Measurements from ENCODE around the gene TSPO2. TPM values are rescaled to one million over a fixed set of nuclear protein-coding genes. Genes with fewer than 3 reads are reported as not detected.

Gene TSPO2
- total and polyA plus RNA-seq, 3 donors from 2014 or later = not detected

DNA sequence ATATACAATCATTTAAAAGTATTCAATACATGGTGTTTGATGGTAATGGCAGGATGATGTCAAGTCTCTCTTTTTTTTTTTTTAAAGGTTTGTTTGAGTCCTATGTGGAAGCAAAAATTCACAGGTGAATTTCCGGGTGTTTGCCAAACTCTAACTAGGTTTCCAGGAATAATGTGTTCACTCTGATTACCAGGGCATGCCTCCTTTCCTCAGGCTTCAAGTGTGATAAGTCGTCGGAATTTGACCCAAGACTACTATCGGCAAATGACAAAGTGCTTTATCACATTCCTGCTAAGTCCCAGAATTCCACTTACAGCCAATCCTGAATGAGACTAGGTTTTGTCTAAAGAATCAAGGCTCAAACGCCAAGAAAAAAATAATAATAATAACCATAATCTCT, 22.6 kb downstream of the TSPO2 start:
- no peak for DNase-seq
- Histone ChIP-seq H3K36me3 (ENCODE audit: low read depth, missing control alignments) (no peaks in the 10 kb centered on the region), H3K9me3 (no peaks in the 10 kb centered on the region), H3K4me1 (peaks cover 7% of the 10 kb centered on the region), H3K4me3 (no peak overlapping the region), H3K27me3 (no peaks in the 10 kb centered on the region), H3K27ac (no peak overlapping the region)
- TF ChIP-seq, protein P1, sequence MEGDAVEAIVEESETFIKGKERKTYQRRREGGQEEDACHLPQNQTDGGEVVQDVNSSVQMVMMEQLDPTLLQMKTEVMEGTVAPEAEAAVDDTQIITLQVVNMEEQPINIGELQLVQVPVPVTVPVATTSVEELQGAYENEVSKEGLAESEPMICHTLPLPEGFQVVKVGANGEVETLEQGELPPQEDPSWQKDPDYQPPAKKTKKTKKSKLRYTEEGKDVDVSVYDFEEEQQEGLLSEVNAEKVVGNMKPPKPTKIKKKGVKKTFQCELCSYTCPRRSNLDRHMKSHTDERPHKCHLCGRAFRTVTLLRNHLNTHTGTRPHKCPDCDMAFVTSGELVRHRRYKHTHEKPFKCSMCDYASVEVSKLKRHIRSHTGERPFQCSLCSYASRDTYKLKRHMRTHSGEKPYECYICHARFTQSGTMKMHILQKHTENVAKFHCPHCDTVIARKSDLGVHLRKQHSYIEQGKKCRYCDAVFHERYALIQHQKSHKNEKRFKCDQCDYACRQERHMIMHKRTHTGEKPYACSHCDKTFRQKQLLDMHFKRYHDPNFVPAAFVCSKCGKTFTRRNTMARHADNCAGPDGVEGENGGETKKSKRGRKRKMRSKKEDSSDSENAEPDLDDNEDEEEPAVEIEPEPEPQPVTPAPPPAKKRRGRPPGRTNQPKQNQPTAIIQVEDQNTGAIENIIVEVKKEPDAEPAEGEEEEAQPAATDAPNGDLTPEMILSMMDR (IDR thresholded peaks at IDR 0.05) = no peak
- no peak for TF ChIP-seq POLR2A (IDR thresholded peaks at IDR 0.05)
- intact Hi-C loops (cut with DNase I; ENCODE audit: low total_unique reads) = no loop called here
- 68 to 78% methylated on average over 5 of the region's 5 CpGs for WGBS, 2 donors

DNA sequence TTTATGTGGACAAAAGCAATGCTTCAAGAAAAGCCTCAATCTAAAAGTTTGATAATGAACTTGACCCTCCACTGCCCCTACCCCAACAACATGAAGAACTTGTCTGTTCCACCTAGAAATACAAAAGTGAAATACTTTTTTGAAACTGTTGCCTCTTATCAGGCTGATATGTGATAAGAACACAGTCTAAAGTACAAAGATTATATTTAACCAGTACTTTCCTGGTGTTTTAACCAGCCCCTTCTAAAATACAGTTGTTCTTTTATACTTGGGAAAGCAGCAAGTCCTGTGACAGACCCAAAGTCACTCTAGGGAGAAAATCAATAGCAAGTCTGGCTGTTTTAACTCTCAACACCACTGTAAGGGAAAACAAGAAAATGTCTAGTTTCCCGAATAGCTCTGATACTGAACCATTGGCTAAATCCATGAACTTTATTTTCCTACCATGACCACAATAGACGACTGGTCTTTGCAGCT, 23.3 kb downstream of the TSPO2 start:
- WGBS, 2 donors = 74 to 93% methylated on average over 2 of the region's 2 CpGs
- no peaks in the 10 kb centered on the region for H3K36me3 ChIP-seq (ENCODE audit: low read depth, missing control alignments)

DNA sequence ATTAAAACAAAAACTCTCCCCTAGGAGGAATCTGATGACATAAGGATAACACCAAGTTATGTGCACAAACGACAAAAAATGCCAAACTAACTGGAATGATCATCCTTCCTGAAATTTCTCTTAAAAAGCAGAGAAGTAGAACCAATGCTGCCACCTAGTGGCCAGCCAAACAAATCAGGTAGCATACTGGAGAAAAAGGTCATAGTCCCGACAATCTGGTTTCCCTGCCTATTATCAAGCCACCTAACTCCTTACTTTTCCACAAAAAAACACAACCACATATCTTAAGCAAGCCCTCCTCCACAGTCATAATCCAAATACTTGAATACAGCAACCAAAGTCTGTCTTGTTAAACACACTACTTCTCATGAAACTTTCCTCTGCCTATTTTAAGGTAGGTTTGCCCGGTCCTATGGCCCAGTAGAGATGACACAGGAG, 24.6 kb downstream of the TSPO2 start:
- peaks cover 14% of the 10 kb centered on the region for H3K4me1 ChIP-seq
- peak; percentile 86 for DNase-seq
- 43 to 46% methylated on average over 3 of the region's 3 CpGs for WGBS, 2 donors
- no peaks in the 10 kb centered on the region for H3K36me3 ChIP-seq (ENCODE audit: low read depth, missing control alignments)
- no peaks in the 10 kb centered on the region for H3K9me3 ChIP-seq
- TF ChIP-seq, protein P1 (IDR thresholded peaks at IDR 0.05) = peak; percentile 75 to 93 (median 79)
- TF ChIP-seq POLR2A (IDR thresholded peaks at IDR 0.05) = no peak
- no peaks in the 10 kb centered on the region for H3K27me3 ChIP-seq
- intact Hi-C loops (cut with DNase I; ENCODE audit: low total_unique reads) = no loop called here
- no peak overlapping the region for H3K27ac ChIP-seq
- no peak overlapping the region for H3K4me3 ChIP-seq

More for the DNA sequence above, 23.3 kb downstream of the TSPO2 start:
- TF ChIP-seq, protein P1 (IDR thresholded peaks at IDR 0.05) = no peak
- TF ChIP-seq POLR2A (IDR thresholded peaks at IDR 0.05) = no peak
- DNase-seq = no peak
- Histone ChIP-seq H3K27ac (no peak overlapping the region), H3K9me3 (no peaks in the 10 kb centered on the region), H3K4me3 (no peak overlapping the region), H3K27me3 (no peaks in the 10 kb centered on the region), H3K4me1 (peaks cover 9% of the 10 kb centered on the region)
- intact Hi-C loops (cut with DNase I; ENCODE audit: low total_unique reads) = no loop called here

DNA sequence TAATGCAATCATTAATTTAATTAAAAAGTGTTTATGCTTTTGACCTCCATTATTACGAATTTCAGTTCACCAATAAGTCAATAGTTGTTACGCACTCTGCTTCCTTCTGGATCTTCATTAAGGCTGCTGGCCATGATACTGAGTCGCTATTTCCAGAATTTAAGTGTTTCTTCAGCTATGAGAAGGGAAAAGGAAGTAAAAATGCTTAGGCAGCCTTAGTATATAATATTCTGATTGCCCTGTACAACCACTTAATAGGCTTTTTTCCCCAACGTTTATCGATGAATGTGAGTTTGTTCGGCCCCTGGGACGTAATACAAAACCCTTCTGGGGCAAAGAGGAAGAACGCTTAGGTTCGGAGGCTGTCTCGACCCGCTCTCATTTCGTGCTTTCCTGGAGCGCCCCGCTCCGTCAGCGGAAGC, 29.2 kb downstream of the TSPO2 start:
- Histone ChIP-seq H3K27ac (peak overlapping the region; percentile 97 to 100), H3K27me3 (no peaks in the 10 kb centered on the region), H3K36me3 (ENCODE audit: low read depth, missing control alignments) (no peaks in the 10 kb centered on the region), H3K4me3 (peak overlapping the region; percentile 91 to 92), H3K4me1 (peaks cover 18% of the 10 kb centered on the region), H3K9me3 (no peaks in the 10 kb centered on the region)
- intact Hi-C loops (cut with DNase I; ENCODE audit: low total_unique reads) = no loop called here
- TF ChIP-seq, protein P1 (IDR thresholded peaks at IDR 0.05) = no peak
- TF ChIP-seq POLR2A (IDR thresholded peaks at IDR 0.05) = peak; percentile 20
- 1% methylated on average over 16 of the region's 16 CpGs for WGBS, 2 donors
- peak; percentile 89 for DNase-seq

All from testis (tissue), 3 donors.